Lower lobe of right lung (tissue), 2 donors: ENCODE measurements around the gene ARHGAP8. TPM values are rescaled to one million over a fixed set of nuclear protein-coding genes. Genes with fewer than 3 reads are reported as not detected.

Experiments used
- ATAC-seq, 2 donors: fragments of 200-7000 bp; cut with Tn5 transposase; one replicate each; pipeline ENCODE4 v1.9.1; 2020 to 2022; ENCODE audit warnings: mild to moderate bottlenecking in 2 of 2, moderate library complexity in 2 of 2
- DNase-seq: peaks from one replicate; pipeline ENCODE4 v3.0.0-alpha.2; 2020
- H3K27ac ChIP-seq: fragments of 200-600 bp; one replicate; pipeline ENCODE4 v1.8.0; 2022
- H3K27me3 ChIP-seq: fragments of 200-600 bp; one replicate; pipeline ENCODE4 v1.8.0; 2022; ENCODE audit warnings: low read depth
- H3K36me3 ChIP-seq: fragments of 200-600 bp; one replicate; pipeline ENCODE4 v1.8.0; 2022; ENCODE audit warnings: mild to moderate bottlenecking
- H3K4me1 ChIP-seq: fragments of 200-600 bp; one replicate; pipeline ENCODE4 v1.8.0; 2022
- H3K4me3 ChIP-seq: fragments of 200-600 bp; one replicate; pipeline ENCODE4 v1.8.0; 2022; ENCODE audit warnings: mild to moderate bottlenecking
- H3K9me3 ChIP-seq: fragments of 200-600 bp; one replicate; pipeline ENCODE4 v1.8.0; 2022
- CTCF ChIP-seq: fragments of 200-600 bp; IDR thresholded peaks from one replicate; pipeline ENCODE4 v1.8.0; 2022; ENCODE audit warnings: antibody characterized with exemption, mild to moderate bottlenecking
- intact Hi-C: fragments of 100-400 bp; cut with DNase I; formaldehyde crosslinking; loops from one replicate; pipeline ENCODE4 v1.11.0; 2022
- total RNA-seq: library from RNA; stranded (reverse); fragmentation: NEBNext Ultra II Directional; extraction: Animal tissue kit (Norgen Biotek cat#: 25700); gene quantifications from one replicate; pipeline ENCODE4 v1.2.1, GENCODE V29; 2021
- donor health status: DM: no; HTN: yes; CAD: no; lungs with severe emphysema.

Gene ARHGAP8
- total RNA-seq, 1 donor from 2014 or later = 18.2 TPM

GRCh38 chr22:44759001-44759400 is 6.6 kb downstream of the ARHGAP8 start:
- no peak for ATAC-seq
- Histone ChIP-seq H3K36me3 (no peaks in the 10 kb centered on the region), H3K4me1 (peaks cover 8% of the 10 kb centered on the region), H3K27me3 (peaks cover 9% of the 10 kb centered on the region), H3K27ac (no peak overlapping the region), H3K9me3 (no peaks in the 10 kb centered on the region), H3K4me3 (no peak overlapping the region)
- no peak for TF ChIP-seq CTCF
- intact Hi-C loops = no loop called here
- DNase-seq = no peak

DNA sequence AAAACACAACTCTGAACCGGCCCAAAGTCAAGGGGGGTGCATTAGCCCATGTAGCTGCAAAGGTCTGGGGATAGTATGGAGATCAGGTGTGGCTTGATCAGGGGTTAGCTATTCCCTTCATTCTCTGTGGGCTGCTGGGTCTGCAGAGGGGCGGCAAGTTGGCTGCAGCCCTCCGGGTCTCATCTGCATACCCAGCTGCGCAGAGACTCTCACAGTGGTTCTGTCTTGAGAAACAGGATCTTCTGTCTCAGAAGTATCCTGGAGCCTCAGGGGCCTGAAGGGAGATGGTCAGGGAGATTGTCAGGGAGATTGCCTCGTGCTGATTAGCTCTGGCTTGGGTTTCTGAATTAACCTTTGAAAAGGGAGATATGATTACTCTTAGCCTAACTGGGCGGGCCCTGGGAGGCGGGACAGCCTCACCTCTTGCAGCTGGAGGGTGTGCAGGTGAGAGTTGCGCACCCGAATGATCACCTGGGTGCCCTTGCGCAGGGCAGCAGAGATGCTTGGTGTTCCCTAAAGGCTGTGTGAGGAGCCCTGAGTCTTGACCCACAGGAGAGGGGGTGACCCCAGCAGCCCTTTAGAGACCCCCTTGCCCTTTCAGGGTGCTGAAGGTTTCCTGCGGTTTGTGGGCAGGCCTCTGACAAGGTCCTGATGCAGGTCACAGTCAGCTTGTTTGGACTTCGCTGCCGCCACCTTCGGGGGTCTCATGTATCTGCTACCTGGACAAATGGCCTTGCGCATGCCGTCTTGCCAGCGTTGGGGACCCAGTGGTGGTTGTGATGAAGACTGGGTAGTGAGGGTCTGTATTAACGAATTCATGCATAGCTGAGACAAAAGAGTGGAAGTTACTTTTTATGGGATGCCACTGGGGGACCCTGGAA is 7.3 kb downstream of the ARHGAP8 start:
- Histone ChIP-seq H3K27ac (no peak overlapping the region), H3K4me1 (peaks cover 7% of the 10 kb centered on the region), H3K4me3 (no peak overlapping the region), H3K36me3 (no peaks in the 10 kb centered on the region), H3K27me3 (peaks cover 8% of the 10 kb centered on the region), H3K9me3 (no peaks in the 10 kb centered on the region)
- no peak for TF ChIP-seq CTCF
- ATAC-seq (no peak), DNase-seq (no peak)
- intact Hi-C loops = no loop called here

GRCh38 chr22:44760476-44760875 is 8.1 kb downstream of the ARHGAP8 start:
- peaks cover under 1% of the 10 kb centered on the region for H3K4me1 ChIP-seq
- no peak for DNase-seq
- intact Hi-C loops = no loop called here
- H3K4me3 ChIP-seq = no peak overlapping the region
- no peaks in the 10 kb centered on the region for H3K36me3 ChIP-seq
- no peak for TF ChIP-seq CTCF
- H3K9me3 ChIP-seq = no peaks in the 10 kb centered on the region
- peaks cover under 1% of the 10 kb centered on the region for H3K27me3 ChIP-seq
- ATAC-seq = no peak
- H3K27ac ChIP-seq = no peak overlapping the region

DNA sequence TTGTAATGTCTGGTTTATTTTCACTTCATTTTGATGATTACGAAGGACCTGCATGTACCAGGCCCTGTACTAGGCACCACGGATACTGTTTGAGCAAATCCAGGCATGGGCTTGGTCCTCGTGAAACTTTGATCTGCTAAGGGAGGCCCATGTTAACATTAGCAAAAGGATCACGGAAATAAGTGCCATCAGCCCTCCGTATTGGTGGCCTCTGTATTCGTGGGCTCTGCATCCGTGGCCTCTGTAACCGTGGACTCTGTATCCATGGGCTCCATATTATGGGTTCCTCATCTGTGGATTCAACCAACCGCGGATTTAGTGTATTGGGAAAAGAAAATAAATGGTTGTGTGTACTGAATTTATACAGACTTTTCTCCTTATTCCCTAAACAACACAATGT is 8.7 kb downstream of the ARHGAP8 start:
- no peak for DNase-seq
- H3K9me3 ChIP-seq = no peaks in the 10 kb centered on the region
- no peak overlapping the region for H3K4me3 ChIP-seq
- intact Hi-C loops = no loop called here
- H3K27me3 ChIP-seq = no peaks in the 10 kb centered on the region
- TF ChIP-seq CTCF = no peak
- no peak overlapping the region for H3K27ac ChIP-seq
- no peaks in the 10 kb centered on the region for H3K36me3 ChIP-seq
- ATAC-seq = no peak
- no peaks in the 10 kb centered on the region for H3K4me1 ChIP-seq

- no peaks in the 10 kb centered on the region for H3K27me3 ChIP-seq
- H3K4me1 ChIP-seq = no peaks in the 10 kb centered on the region
- no peaks in the 10 kb centered on the region for H3K36me3 ChIP-seq
- no peak overlapping the region for H3K4me3 ChIP-seq
- no peak for DNase-seq
- H3K27ac ChIP-seq = no peak overlapping the region
- intact Hi-C loops = no loop called here
- no peaks in the 10 kb centered on the region for H3K9me3 ChIP-seq
- ATAC-seq = no peak
- TF ChIP-seq CTCF = no peak
Observed at GRCh38 chr22:44764373-44764772, 12.0 kb downstream of the ARHGAP8 start.
